ENCODE measurements around the gene CMA1.

Gene CMA1

GRCh38 chr14:24504425-24504950 is 3.6 kb downstream of the CMA1 start:
- no peak for TF ChIP-seq TAF1 (IDR thresholded peaks at IDR 0.05; ENCODE audit: borderline replicate concordance, insufficient read depth, low read length)
- TF ChIP-seq POLR2AphosphoS5 (IDR thresholded peaks at IDR 0.05; ENCODE audit: low read depth, low read length): no peak
- no peak for TF ChIP-seq FOXP2 (optimal IDR thresholded peaks at IDR 0.05; ENCODE audit: borderline replicate concordance, extremely low read depth, extremely low read length, insufficient read depth)
- TF ChIP-seq SIN3A (IDR thresholded peaks at IDR 0.05; ENCODE audit: borderline replicate concordance, insufficient read depth, low read length): no peak

DNA sequence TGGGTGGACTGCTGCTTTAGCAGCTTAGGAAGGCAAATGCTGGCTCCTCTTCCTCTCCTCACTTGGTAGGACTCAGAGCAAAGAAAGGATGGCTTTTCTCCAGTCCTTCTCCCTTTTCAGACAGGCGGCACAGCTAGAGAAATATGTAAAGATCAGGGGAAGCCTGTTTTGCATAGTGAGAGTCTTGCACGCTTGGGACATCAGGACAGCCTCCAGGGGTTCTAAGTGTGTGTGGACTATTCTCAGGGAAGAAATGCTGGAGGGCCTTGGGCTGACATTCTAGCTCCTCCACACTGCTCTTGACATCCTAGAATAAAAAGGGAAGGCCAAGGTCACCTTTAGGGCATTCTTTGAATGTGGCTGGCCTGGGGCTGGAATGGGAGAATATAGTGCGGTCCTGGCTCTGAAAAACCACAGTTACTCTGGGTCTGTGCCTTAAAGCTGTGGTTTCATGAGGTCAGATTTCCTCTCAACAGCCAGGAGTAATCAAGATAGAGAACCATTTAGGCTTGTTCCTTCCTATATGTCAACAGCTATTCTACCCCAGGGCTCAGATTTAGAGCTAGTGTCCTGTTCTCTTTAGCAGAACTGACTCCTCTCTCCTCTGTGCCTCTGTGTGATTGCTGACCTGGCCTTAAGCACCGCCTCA is 24.3 kb downstream of the CMA1 start:
- no peak for TF ChIP-seq SIN3A (IDR thresholded peaks at IDR 0.05; ENCODE audit: borderline replicate concordance, insufficient read depth, low read length)
- TF ChIP-seq TAF1 (IDR thresholded peaks at IDR 0.05; ENCODE audit: borderline replicate concordance, insufficient read depth, low read length): no peak
- no peak for TF ChIP-seq FOXP2 (optimal IDR thresholded peaks at IDR 0.05; ENCODE audit: borderline replicate concordance, extremely low read depth, extremely low read length, insufficient read depth)
- TF ChIP-seq, protein P1, sequence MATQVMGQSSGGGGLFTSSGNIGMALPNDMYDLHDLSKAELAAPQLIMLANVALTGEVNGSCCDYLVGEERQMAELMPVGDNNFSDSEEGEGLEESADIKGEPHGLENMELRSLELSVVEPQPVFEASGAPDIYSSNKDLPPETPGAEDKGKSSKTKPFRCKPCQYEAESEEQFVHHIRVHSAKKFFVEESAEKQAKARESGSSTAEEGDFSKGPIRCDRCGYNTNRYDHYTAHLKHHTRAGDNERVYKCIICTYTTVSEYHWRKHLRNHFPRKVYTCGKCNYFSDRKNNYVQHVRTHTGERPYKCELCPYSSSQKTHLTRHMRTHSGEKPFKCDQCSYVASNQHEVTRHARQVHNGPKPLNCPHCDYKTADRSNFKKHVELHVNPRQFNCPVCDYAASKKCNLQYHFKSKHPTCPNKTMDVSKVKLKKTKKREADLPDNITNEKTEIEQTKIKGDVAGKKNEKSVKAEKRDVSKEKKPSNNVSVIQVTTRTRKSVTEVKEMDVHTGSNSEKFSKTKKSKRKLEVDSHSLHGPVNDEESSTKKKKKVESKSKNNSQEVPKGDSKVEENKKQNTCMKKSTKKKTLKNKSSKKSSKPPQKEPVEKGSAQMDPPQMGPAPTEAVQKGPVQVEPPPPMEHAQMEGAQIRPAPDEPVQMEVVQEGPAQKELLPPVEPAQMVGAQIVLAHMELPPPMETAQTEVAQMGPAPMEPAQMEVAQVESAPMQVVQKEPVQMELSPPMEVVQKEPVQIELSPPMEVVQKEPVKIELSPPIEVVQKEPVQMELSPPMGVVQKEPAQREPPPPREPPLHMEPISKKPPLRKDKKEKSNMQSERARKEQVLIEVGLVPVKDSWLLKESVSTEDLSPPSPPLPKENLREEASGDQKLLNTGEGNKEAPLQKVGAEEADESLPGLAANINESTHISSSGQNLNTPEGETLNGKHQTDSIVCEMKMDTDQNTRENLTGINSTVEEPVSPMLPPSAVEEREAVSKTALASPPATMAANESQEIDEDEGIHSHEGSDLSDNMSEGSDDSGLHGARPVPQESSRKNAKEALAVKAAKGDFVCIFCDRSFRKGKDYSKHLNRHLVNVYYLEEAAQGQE (IDR thresholded peaks at IDR 0.05; ENCODE audit: insufficient read depth in 1 of 2, low read depth in 2 of 2, low read length in 2 of 2): no peak
- no peak for TF ChIP-seq POLR2AphosphoS5 (IDR thresholded peaks at IDR 0.05; ENCODE audit: low read depth, low read length)

DNA sequence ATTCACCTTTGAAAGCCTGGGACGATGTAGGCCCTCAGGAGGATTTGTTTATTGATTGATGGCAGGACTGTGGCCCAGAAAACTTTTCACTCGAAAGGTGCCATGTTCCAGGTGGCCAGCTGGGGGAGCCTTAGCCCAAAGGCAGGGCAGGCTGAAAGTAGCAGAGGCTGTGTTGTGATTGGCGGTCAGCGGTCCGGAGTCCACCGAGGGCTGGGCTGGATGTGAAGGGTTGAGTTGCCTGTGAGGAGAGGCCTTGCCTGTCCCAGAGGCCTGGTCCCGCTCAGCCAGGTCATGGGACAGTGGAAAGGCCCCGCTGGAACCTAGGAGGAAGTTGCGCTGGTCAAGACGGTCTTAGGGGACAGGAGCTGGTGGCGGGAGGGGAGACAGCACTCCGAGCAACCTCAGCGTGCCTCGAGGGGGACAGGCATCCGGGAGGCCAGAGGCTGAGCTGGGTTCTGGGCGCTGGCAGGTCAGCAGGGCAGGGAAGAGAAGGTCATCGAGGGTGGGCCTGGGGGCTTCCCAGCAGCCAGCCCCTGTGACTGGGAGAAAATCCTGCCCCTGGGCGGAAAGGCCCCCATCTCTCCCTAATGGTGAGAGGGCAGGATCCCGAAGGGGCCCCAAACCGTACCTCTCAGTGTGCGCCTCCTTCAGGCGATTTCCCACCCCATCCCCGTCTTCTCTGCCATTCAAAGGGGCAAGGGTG is 26.3 kb downstream of the CMA1 start:
- TF ChIP-seq TAF1 (IDR thresholded peaks at IDR 0.05; ENCODE audit: borderline replicate concordance, insufficient read depth, low read length) (no peak), POLR2AphosphoS5 (IDR thresholded peaks at IDR 0.05; ENCODE audit: low read depth, low read length) (no peak), FOXP2 (optimal IDR thresholded peaks at IDR 0.05; ENCODE audit: borderline replicate concordance, extremely low read depth, extremely low read length, insufficient read depth) (no peak), SIN3A (IDR thresholded peaks at IDR 0.05; ENCODE audit: borderline replicate concordance, insufficient read depth, low read length) (no peak)
- TF ChIP-seq, protein P1 (IDR thresholded peaks at IDR 0.05; ENCODE audit: insufficient read depth in 1 of 2, low read depth in 2 of 2, low read length in 2 of 2): no peak

DNA sequence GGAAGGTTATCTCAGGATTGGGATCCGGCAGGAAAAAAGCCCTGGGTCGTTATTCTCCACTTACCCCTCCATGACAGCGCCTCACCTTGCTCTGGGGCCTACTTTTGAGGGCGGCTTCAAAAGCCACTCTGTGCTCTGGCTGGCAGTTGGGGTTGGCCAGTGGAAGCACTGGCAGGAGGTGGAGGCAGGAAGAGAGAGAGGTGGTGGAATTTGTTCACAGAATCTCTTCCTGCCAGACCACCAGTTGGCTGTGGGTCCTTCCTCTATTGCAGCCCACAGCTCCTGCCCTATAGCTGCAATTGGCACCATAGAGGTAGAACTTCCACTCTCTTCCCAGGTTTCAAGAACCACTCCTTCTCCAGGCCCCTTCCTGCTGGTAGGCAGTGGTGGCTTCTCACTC is 32.8 kb downstream of the CMA1 start:
- TF ChIP-seq, protein P1 (IDR thresholded peaks at IDR 0.05; ENCODE audit: insufficient read depth in 1 of 2, low read depth in 2 of 2, low read length in 2 of 2): no peak
- TF ChIP-seq FOXP2 (optimal IDR thresholded peaks at IDR 0.05; ENCODE audit: borderline replicate concordance, extremely low read depth, extremely low read length, insufficient read depth) (no peak), TAF1 (IDR thresholded peaks at IDR 0.05; ENCODE audit: borderline replicate concordance, insufficient read depth, low read length) (no peak), POLR2AphosphoS5 (IDR thresholded peaks at IDR 0.05; ENCODE audit: low read depth, low read length) (no peak), SIN3A (IDR thresholded peaks at IDR 0.05; ENCODE audit: borderline replicate concordance, insufficient read depth, low read length) (no peak)

- TF ChIP-seq POLR2AphosphoS5 (IDR thresholded peaks at IDR 0.05; ENCODE audit: low read depth, low read length) (no peak), TAF1 (IDR thresholded peaks at IDR 0.05; ENCODE audit: borderline replicate concordance, insufficient read depth, low read length) (no peak), SIN3A (IDR thresholded peaks at IDR 0.05; ENCODE audit: borderline replicate concordance, insufficient read depth, low read length) (no peak), FOXP2 (optimal IDR thresholded peaks at IDR 0.05; ENCODE audit: borderline replicate concordance, extremely low read depth, extremely low read length, insufficient read depth) (no peak)
- TF ChIP-seq, protein P1 (IDR thresholded peaks at IDR 0.05; ENCODE audit: insufficient read depth in 1 of 2, low read depth in 2 of 2, low read length in 2 of 2): no peak
Observed at GRCh38 chr14:24473211-24473610, 34.9 kb downstream of the CMA1 start.

Data from PFSK-1 (cell line).